Measurements from ENCODE around the gene MALRD1.

MALRD1 gene

GRCh38 chr10:19634163-19634562 lies 585.6 kb downstream of the MALRD1 start:
- Histone ChIP-seq H3K9me3 (ENCODE audit: control insufficient read depth, insufficient read depth, low read length) (no peaks in the 10 kb centered on the region), H3K36me3 (ENCODE audit: insufficient read depth, low read length) (no peaks in the 10 kb centered on the region), H3K9ac (ENCODE audit: low read depth, low read length) (no peak overlapping the region)

GRCh38 chr10:19638182-19638895 lies 589.7 kb downstream of the MALRD1 start:
- Histone ChIP-seq H3K9ac (ENCODE audit: low read depth, low read length) (no peak overlapping the region), H3K36me3 (ENCODE audit: insufficient read depth, low read length) (no peaks in the 10 kb centered on the region), H3K9me3 (ENCODE audit: control insufficient read depth, insufficient read depth, low read length) (no peaks in the 10 kb centered on the region), H3K4me1 (ENCODE audit: insufficient read depth, low read length) (no peaks in the 10 kb centered on the region)

More at GRCh38 chr10:19634163-19634562, 585.6 kb downstream of the MALRD1 start:
- H3K4me1 ChIP-seq (ENCODE audit: insufficient read depth, low read length), result 0 out of 2 replicates have a peak, but pooled peaks cover 5% of the 10 kb centered on the region

GRCh38 chr10:19638896-19639233 lies 590.3 kb downstream of the MALRD1 start:
- Histone ChIP-seq H3K36me3 (ENCODE audit: insufficient read depth, low read length) (no peaks in the 10 kb centered on the region), H3K9ac (ENCODE audit: low read depth, low read length) (no peak overlapping the region), H3K9me3 (ENCODE audit: control insufficient read depth, insufficient read depth, low read length) (no peaks in the 10 kb centered on the region), H3K4me1 (ENCODE audit: insufficient read depth, low read length) (no peaks in the 10 kb centered on the region)

- H3K9ac ChIP-seq (ENCODE audit: low read depth, low read length), result no peak overlapping the region
- H3K9me3 ChIP-seq (ENCODE audit: control insufficient read depth, insufficient read depth, low read length), result no peaks in the 10 kb centered on the region
- H3K4me1 ChIP-seq (ENCODE audit: insufficient read depth, low read length), result no peaks in the 10 kb centered on the region
- H3K36me3 ChIP-seq (ENCODE audit: insufficient read depth, low read length), result no peaks in the 10 kb centered on the region
These were observed 592.1 kb downstream of the MALRD1 start for GRCh38 chr10:19640566-19641263.

- Histone ChIP-seq H3K4me1 (ENCODE audit: insufficient read depth, low read length) (no peaks in the 10 kb centered on the region), H3K36me3 (ENCODE audit: insufficient read depth, low read length) (no peaks in the 10 kb centered on the region), H3K9ac (ENCODE audit: low read depth, low read length) (no peak overlapping the region), H3K9me3 (ENCODE audit: control insufficient read depth, insufficient read depth, low read length) (no peaks in the 10 kb centered on the region)
These were observed 602.9 kb downstream of the MALRD1 start for GRCh38 chr10:19651549-19651948.

GRCh38 chr10:19652750-19653149 lies 604.1 kb downstream of the MALRD1 start:
- Histone ChIP-seq H3K9ac (ENCODE audit: low read depth, low read length) (no peak overlapping the region), H3K9me3 (ENCODE audit: control insufficient read depth, insufficient read depth, low read length) (no peaks in the 10 kb centered on the region), H3K4me1 (ENCODE audit: insufficient read depth, low read length) (no peaks in the 10 kb centered on the region), H3K36me3 (ENCODE audit: insufficient read depth, low read length) (no peaks in the 10 kb centered on the region)

GRCh38 chr10:19653931-19654330 lies 605.3 kb downstream of the MALRD1 start:
- Histone ChIP-seq H3K4me1 (ENCODE audit: insufficient read depth, low read length) (no peaks in the 10 kb centered on the region), H3K9me3 (ENCODE audit: control insufficient read depth, insufficient read depth, low read length) (no peaks in the 10 kb centered on the region), H3K9ac (ENCODE audit: low read depth, low read length) (no peak overlapping the region), H3K36me3 (ENCODE audit: insufficient read depth, low read length) (no peaks in the 10 kb centered on the region)

- Histone ChIP-seq H3K9ac (ENCODE audit: low read depth, low read length) (no peak overlapping the region), H3K4me1 (ENCODE audit: insufficient read depth, low read length) (no peaks in the 10 kb centered on the region), H3K36me3 (ENCODE audit: insufficient read depth, low read length) (no peaks in the 10 kb centered on the region), H3K9me3 (ENCODE audit: control insufficient read depth, insufficient read depth, low read length) (no peaks in the 10 kb centered on the region)
These were observed 606.0 kb downstream of the MALRD1 start for GRCh38 chr10:19654576-19654975.

GRCh38 chr10:19656420-19657042 lies 607.9 kb downstream of the MALRD1 start:
- no peaks in the 10 kb centered on the region for H3K4me1 ChIP-seq (ENCODE audit: insufficient read depth, low read length)
- no peaks in the 10 kb centered on the region for H3K9me3 ChIP-seq (ENCODE audit: control insufficient read depth, insufficient read depth, low read length)
- H3K9ac ChIP-seq (ENCODE audit: low read depth, low read length), result no peak overlapping the region
- H3K36me3 ChIP-seq (ENCODE audit: insufficient read depth, low read length), result no peaks in the 10 kb centered on the region

- Histone ChIP-seq H3K9ac (ENCODE audit: low read depth, low read length) (no peak overlapping the region), H3K4me1 (ENCODE audit: insufficient read depth, low read length) (no peaks in the 10 kb centered on the region), H3K9me3 (ENCODE audit: control insufficient read depth, insufficient read depth, low read length) (no peaks in the 10 kb centered on the region), H3K36me3 (ENCODE audit: insufficient read depth, low read length) (no peaks in the 10 kb centered on the region)
These were observed 609.5 kb downstream of the MALRD1 start for GRCh38 chr10:19658131-19658530.

GRCh38 chr10:19658622-19659233 lies 610.1 kb downstream of the MALRD1 start:
- no peaks in the 10 kb centered on the region for H3K9me3 ChIP-seq (ENCODE audit: control insufficient read depth, insufficient read depth, low read length)
- no peaks in the 10 kb centered on the region for H3K4me1 ChIP-seq (ENCODE audit: insufficient read depth, low read length)
- H3K9ac ChIP-seq (ENCODE audit: low read depth, low read length), result no peak overlapping the region
- no peaks in the 10 kb centered on the region for H3K36me3 ChIP-seq (ENCODE audit: insufficient read depth, low read length)

- Histone ChIP-seq H3K9ac (ENCODE audit: low read depth, low read length) (no peak overlapping the region), H3K9me3 (ENCODE audit: control insufficient read depth, insufficient read depth, low read length) (no peaks in the 10 kb centered on the region), H3K36me3 (ENCODE audit: insufficient read depth, low read length) (no peaks in the 10 kb centered on the region), H3K4me1 (ENCODE audit: insufficient read depth, low read length) (no peaks in the 10 kb centered on the region)
These were observed 611.5 kb downstream of the MALRD1 start for GRCh38 chr10:19659920-19660655.

- no peaks in the 10 kb centered on the region for H3K9me3 ChIP-seq (ENCODE audit: control insufficient read depth, insufficient read depth, low read length)
- H3K9ac ChIP-seq (ENCODE audit: low read depth, low read length), result no peak overlapping the region
- H3K36me3 ChIP-seq (ENCODE audit: insufficient read depth, low read length), result no peaks in the 10 kb centered on the region
- no peaks in the 10 kb centered on the region for H3K4me1 ChIP-seq (ENCODE audit: insufficient read depth, low read length)
These were observed 614.7 kb downstream of the MALRD1 start for GRCh38 chr10:19663344-19663743.

GRCh38 chr10:19668116-19668515 lies 619.5 kb downstream of the MALRD1 start:
- Histone ChIP-seq H3K4me1 (ENCODE audit: insufficient read depth, low read length) (no peaks in the 10 kb centered on the region), H3K9ac (ENCODE audit: low read depth, low read length) (no peak overlapping the region), H3K9me3 (ENCODE audit: control insufficient read depth, insufficient read depth, low read length) (peaks cover 5% of the 10 kb centered on the region; the same call in 1 of the 2 replicates), H3K36me3 (ENCODE audit: insufficient read depth, low read length) (no peaks in the 10 kb centered on the region)

All from ES-I3 (cell line).